NCI-H82 treated with DMSO at 0.1 percent for 48 hours (cell line): Measurements from ENCODE around the gene KCNQ1.

Experiments
- DNase-seq: peaks from one replicate; lab custom pipeline; 2025; ENCODE audit not compliant: unreplicated experiment; lab: John Stamatoyannopoulos, UW

The KCNQ1 gene

DNA sequence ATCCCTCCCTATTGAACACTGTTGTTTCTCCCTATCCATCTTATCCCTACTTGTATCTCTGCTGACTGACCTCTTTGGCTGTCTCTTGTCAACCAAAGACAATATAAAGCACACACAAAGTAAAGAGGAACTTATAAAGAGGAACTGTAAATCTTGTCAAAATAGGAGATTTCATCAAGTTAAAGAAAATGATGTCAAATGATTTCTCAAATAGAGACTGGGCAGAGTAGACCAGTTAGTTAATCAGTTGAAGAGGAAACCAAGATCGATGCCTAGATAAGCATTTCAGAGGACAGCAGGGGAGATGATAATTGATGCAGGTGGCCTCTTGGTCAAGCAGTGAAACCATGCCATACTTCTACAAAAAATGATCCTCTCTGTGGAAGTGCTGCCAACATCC lies 232.3 kb downstream of the KCNQ1 start:
- DNase-seq: no peak

- DNase-seq: no peak
Observed at GRCh38 chr11:2678396-2678795, 233.6 kb downstream of the KCNQ1 start.

- DNase-seq: no peak
Observed at GRCh38 chr11:2679011-2679676, 234.3 kb downstream of the KCNQ1 start.

GRCh38 chr11:2681408-2682145 lies 236.8 kb downstream of the KCNQ1 start:
- DNase-seq: no peak

DNA sequence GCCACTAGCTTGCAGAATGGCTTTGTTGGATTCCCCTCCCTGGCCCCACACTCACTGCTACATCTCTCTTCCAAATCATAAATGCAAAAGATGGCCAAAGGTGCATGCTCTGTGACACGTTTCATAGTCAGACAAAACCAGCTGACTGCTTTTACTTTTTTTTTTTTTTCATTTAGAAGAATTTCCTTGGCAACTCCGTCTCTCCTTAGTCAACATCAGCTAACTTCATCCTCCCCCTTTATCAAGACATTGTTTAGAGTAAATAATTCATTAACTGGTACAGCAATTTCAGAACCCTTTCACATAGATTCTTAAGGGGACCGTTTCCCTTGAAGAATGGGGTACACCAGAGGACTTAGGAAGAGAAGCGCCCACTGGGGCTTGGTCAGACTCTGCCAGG lies 239.0 kb downstream of the KCNQ1 start:
- no peak for DNase-seq

GRCh38 chr11:2684581-2684980 lies 239.8 kb downstream of the KCNQ1 start:
- no peak for DNase-seq

DNA sequence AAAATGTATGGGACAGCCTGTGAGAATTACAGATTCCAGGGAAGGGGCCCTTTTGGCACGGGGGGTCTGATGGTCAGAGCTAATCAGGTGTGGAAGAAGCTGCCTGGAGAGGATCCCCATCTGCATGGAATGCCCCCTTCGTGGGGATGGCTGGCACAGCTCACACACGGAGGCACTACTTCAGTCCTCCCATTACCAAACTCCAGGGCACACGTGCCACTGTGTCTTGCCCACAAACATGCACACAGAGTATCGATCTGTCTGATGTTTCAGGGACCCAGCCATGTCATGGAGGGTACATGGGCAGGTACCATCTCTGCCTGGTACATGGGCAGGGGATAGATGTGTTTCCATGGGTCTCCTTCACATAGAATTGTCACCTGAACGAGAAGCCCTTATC lies 240.2 kb downstream of the KCNQ1 start:
- no peak for DNase-seq

GRCh38 chr11:2685566-2686359 lies 241.0 kb downstream of the KCNQ1 start:
- DNase-seq: no peak

DNA sequence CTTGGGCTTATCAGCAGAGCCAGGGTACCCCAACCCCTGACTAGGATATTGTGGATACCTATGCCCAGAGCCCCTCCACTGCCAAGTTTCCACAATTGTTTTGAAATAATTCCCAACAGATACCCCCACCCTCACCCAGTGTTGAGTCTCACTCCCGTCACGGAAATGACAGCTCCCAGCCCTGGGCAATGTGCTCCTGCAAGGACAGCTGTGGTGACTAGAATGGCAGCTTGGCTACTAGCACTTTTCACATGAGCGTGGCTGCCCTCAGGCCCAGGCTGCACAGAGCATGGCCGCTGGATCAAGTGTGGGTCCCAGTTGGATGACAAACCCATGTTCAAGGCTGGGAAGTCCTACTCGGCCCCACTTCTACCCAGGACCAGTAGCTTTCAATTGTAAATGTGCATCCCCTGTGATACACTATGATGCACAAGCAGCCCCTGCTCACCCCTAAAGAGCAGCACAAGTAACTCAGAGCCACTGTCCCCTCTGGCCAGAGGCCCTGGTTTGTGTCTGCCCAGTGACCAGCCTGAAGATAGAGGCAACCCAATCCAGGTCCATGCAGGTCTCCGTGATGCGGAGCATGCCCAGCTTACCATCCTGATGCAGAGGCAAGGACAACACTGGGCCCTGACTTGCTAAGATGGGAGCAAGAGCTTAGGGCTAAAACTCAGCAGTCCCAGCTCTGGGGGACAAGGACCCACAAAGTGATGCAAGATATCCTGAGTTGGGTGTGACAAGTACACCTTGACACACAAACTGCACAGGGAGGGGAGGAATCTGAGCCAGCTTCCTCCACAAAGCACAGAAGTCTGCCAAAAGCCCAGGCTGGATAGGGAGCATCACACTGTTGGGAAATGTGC lies 241.8 kb downstream of the KCNQ1 start:
- no peak for DNase-seq

DNA sequence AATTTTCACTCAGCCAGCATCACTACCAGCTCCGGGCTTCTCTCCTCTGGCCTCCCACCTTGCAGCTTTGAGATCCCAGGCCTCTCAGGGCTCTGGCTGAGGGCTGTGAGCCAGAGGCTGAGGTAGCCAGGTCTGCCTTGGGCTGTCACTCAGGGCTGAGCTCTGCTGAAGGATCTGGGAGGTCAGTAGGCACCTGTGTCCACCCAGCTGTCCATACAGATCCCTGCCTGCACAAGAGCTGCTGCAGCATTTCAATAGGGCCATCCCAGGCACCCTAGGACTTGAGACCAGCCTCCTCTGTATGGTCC lies 242.4 kb downstream of the KCNQ1 start:
- DNase-seq: no peak

DNA sequence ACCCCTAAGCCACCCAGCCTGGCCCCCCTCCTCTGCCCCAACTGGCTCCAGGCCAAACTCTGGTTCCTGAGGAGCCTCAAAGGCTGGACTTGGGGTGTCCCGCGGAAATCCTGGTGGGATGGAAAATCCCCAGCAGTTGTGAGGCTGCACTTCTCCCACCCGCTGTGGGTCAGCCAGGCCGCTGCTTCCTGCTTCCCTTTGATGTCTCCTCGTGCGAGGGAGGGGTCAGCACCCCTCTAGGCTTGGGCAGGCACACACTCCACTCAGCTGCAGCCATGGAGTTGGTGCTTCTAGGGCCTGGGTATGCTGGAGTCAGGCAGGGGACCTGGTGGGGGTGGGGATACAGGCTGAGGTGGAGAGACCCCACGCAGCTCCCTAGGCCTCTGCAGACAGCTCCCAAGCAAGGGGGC lies 243.0 kb downstream of the KCNQ1 start:
- no peak for DNase-seq

GRCh38 chr11:2688381-2689231 lies 243.8 kb downstream of the KCNQ1 start:
- DNase-seq: no peak

DNA sequence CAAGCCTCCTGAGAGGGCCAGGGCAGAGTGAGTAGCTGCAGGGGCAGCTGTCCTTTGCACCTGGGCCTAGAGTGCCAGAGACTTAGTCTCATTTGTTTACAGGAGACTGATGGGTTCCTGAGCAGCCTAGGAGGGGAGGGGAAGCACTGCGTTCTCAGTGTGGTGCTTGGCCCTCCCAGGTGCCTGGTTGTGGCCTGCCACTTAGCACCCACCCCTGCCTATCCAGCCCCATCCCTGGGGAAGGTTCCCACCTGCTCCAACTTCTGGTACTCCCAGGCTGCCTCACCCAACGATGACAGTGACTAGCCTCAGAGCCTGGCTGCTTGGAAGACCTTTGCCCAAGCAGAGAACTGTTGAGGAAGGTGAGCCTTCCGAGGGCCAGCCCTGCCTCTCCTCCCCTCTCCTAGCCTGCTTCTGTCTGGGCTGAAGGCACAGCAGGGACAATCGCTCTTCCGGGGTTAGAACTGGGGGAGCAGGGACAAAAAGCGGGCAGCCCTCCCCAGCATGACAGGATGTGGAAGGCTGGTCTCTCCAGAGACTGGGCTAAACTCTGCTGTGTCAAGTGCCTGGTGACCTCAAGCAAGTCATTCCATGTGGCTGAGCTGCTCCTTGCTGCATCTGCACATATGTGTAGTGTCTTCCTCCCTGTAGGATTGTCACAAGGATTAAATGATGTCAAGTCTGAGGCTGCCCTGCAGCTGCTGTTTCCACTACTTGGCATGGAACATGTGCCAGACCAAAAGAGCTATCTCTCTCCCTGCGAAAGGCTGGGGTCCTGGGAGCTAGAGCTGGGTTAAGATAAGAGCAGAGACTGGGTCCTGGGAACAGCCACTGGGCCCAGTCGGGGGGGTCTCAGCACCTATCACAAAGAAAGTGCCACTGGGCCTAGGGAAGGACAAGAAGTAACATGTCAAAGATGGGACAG lies 245.1 kb downstream of the KCNQ1 start:
- no peak for DNase-seq

- DNase-seq: no peak
Observed at GRCh38 chr11:2690596-2691354, 246.0 kb downstream of the KCNQ1 start.

DNA sequence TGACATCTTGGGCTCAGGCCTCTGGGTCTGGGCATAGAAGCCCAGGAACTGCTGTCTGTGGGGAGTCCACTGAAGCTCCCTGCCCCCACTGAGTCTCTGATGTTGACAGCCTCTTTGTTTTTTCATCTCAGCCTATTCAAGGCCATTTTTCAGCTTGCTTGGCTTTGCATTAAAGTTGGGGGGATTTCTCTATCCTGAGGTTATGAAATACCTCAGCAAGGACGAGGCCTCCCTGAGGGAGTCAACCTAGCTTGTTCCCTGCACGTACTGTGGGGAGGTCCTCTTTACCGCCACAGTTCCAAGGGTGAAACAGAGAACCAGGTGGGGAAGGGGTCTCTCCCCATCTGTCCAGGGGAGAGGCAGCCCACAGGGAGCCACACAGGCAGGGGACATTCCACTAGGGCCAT lies 246.6 kb downstream of the KCNQ1 start:
- DNase-seq: no peak

DNA sequence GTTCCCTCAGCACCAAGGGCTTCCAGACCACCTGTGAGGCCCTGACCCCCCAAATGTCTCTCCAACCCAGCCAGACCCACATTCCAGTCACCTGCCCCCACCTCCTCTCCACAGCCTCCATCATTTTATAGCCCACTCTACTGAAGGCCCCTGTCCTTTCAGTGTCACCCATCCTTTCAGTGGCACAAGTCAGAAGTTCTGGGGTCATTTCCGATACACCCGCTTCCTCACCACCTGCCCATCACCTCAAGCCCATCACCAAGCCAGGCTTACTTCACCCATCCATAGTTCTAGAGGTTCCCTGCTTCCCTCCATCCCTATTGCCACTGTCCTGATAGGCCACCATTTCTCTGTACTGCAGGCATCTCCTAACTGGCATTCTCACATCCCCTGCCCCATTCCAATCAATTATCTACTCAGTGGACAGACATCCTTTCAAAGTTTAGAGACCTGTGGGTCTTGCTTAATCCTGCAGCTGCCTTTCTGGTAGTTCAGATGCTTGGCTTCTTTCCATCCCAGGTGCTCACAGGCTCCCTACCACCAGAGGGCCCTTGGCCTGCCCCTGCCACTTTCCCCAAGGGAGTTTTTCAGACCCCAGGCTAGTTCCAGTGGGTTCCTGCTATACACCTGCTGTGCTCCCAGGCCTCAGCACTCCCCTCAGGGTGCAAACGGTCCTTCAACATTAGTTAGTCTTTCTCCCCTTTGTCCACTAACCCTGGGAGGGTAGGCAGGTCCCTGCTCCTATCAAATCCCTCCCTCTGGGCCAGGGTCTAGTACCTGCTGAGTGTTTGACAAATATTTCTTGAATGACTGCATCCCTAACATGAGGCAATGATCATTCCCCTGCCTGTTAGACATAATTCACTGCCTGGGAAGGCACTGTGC lies 247.4 kb downstream of the KCNQ1 start:
- DNase-seq: no peak
